ENCODE data around the gene RAB36.

DNA sequence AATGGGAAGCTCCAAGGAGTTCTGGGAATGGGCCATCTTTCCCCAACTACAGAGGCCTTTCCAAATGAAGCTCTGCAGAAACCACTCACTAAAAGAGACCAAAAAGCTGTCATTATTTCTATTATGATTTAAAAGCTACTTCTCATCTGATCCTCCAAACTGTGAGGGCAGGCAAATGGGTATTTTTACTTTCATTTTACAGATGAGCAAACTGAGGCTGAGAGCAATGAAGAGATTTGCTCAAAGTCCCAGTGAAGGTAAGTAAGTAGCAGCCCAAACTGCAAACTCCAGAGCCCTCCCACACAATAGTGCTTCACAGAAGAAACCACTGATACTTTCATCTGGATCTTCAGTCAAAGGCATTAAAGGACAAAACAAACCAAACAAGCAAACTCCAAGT is 4.9 kb upstream of the RAB36 start:
- TF ChIP-seq, protein P1, sequence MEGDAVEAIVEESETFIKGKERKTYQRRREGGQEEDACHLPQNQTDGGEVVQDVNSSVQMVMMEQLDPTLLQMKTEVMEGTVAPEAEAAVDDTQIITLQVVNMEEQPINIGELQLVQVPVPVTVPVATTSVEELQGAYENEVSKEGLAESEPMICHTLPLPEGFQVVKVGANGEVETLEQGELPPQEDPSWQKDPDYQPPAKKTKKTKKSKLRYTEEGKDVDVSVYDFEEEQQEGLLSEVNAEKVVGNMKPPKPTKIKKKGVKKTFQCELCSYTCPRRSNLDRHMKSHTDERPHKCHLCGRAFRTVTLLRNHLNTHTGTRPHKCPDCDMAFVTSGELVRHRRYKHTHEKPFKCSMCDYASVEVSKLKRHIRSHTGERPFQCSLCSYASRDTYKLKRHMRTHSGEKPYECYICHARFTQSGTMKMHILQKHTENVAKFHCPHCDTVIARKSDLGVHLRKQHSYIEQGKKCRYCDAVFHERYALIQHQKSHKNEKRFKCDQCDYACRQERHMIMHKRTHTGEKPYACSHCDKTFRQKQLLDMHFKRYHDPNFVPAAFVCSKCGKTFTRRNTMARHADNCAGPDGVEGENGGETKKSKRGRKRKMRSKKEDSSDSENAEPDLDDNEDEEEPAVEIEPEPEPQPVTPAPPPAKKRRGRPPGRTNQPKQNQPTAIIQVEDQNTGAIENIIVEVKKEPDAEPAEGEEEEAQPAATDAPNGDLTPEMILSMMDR (IDR thresholded peaks at IDR 0.05): no peak
- no peak for TF ChIP-seq POLR2A (IDR thresholded peaks at IDR 0.05; ENCODE audit: low read length)
- TF ChIP-seq, protein P2, sequence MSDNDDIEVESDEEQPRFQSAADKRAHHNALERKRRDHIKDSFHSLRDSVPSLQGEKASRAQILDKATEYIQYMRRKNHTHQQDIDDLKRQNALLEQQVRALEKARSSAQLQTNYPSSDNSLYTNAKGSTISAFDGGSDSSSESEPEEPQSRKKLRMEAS (IDR thresholded peaks at IDR 0.05): no peak
- no peak for TF ChIP-seq RAD21 (conservative IDR thresholded peaks at IDR 0.05 in 1 of 2, IDR thresholded peaks at IDR 0.05 in 1 of 2)
- TF ChIP-seq, protein P3, sequence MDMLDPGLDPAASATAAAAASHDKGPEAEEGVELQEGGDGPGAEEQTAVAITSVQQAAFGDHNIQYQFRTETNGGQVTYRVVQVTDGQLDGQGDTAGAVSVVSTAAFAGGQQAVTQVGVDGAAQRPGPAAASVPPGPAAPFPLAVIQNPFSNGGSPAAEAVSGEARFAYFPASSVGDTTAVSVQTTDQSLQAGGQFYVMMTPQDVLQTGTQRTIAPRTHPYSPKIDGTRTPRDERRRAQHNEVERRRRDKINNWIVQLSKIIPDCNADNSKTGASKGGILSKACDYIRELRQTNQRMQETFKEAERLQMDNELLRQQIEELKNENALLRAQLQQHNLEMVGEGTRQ (IDR thresholded peaks at IDR 0.05): no peak
- no peak for TF ChIP-seq CHD2 (IDR thresholded peaks at IDR 0.05; ENCODE audit: low read length, partially characterized antibody)
- no peak for TF ChIP-seq RFX5 (IDR thresholded peaks at IDR 0.05)
- TF ChIP-seq CBX2 (IDR thresholded peaks at IDR 0.05; ENCODE audit: borderline replicate concordance, low read depth): no peak
- TF ChIP-seq, protein P4, sequence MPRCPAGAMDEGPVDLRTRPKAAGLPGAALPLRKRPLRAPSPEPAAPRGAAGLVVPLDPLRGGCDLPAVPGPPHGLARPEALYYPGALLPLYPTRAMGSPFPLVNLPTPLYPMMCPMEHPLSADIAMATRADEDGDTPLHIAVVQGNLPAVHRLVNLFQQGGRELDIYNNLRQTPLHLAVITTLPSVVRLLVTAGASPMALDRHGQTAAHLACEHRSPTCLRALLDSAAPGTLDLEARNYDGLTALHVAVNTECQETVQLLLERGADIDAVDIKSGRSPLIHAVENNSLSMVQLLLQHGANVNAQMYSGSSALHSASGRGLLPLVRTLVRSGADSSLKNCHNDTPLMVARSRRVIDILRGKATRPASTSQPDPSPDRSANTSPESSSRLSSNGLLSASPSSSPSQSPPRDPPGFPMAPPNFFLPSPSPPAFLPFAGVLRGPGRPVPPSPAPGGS (IDR thresholded peaks at IDR 0.05): no peak
- no peak for TF ChIP-seq CEBPB (IDR thresholded peaks at IDR 0.05)
